GM12891 (cell line): ENCODE measurements around the gene STRADA.

ENCODE experiments used
- PAX5 ChIP-seq: IDR thresholded peaks from 2 replicates; pipeline ENCODE4 v1.6.1; 2011; ENCODE audit warnings: low read length, moderate library complexity, mild to moderate bottlenecking; ENCODE audit not compliant: insufficient read depth, severe bottlenecking
- POLR2A ChIP-seq: IDR thresholded peaks from 2 replicates; pipeline ENCODE4 v1.6.1; 2011; ENCODE audit warnings: low read depth, low read length, control low read depth
- POLR2AphosphoS5 ChIP-seq: IDR thresholded peaks from 2 replicates; pipeline ENCODE4 v1.6.1; 2011; ENCODE audit warnings: low read depth, low read length, control low read depth
- SPI1 ChIP-seq: IDR thresholded peaks from 2 replicates; pipeline ENCODE4 v1.6.1; 2011; ENCODE audit warnings: low read depth, low read length, control low read depth
- TAF1 ChIP-seq: IDR thresholded peaks from 2 replicates; pipeline ENCODE4 v1.6.1; 2011; ENCODE audit warnings: low read depth, low read length, control low read depth

DNA sequence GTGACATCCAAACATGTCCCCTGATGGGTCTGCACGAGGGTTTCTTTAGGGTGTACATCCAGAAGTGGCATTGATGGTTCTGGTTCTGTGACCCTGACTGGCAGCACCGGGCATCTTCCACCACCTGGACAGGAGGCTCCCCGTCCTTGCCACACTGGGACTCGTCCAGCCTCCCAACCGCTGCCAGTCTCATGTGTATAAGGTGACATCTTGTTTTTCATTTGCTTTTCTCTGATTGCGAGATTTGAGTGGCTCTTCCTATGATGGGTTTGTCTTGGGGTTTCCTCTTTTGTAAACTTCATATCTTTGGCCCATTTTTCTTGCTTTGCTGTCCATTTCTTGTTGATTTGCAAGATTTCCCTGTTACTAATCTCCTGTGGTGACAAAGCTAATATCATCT lies 32.5 kb downstream of the STRADA start:
- TF ChIP-seq POLR2AphosphoS5 = no peak
- TF ChIP-seq TAF1 = no peak
- no peak for TF ChIP-seq POLR2A
- TF ChIP-seq PAX5 = no peak
- no peak for TF ChIP-seq SPI1
